ENCODE results near the gene BAIAP2. TPM values are rescaled to one million over a fixed set of nuclear protein-coding genes. Genes with fewer than 3 reads are reported as not detected.

The BAIAP2 gene
- total and polyA plus RNA-seq, 10 of the 15 experiments (the other 5 are each of a cell fraction or from before 2014, with no cell fraction given): 0.15 to 1.2 (median 0.46) TPM; not detected in 2

GRCh38 chr17:81053041-81053970, 18.4 kb downstream of the BAIAP2 start:
- intact Hi-C loops (cut with micrococcal nuclease; ENCODE audit: unreplicated experiment): no loop called here
- no peaks in the 10 kb centered on the region for H3K79me2 ChIP-seq (ENCODE audit: control insufficient read depth, insufficient read depth, low read length)
- no peak for FAIRE-seq
- TF ChIP-seq MTA3 (IDR thresholded peaks at IDR 0.05; ENCODE audit: borderline replicate concordance, low read length) (no peak), ZNF592 (IDR thresholded peaks at IDR 0.05) (no peak), CHD2 (IDR thresholded peaks at IDR 0.05; ENCODE audit: borderline replicate concordance, low read depth, low read length) (no peak), E2F8 (IDR thresholded peaks at IDR 0.05; ENCODE audit: low read depth, partially characterized antibody) (no peak), EZH2 (IDR thresholded peaks at IDR 0.05; ENCODE audit: borderline replicate concordance, control insufficient read depth, low read depth, low read length) (no peak), BMI1 (IDR thresholded peaks at IDR 0.05; ENCODE audit: borderline replicate concordance) (no peak), SP1 (IDR thresholded peaks at IDR 0.05; ENCODE audit: low read depth, low read length) (no peak), ZBED1 (IDR thresholded peaks at IDR 0.05; ENCODE audit: borderline replicate concordance) (no peak), IRF3 (IDR thresholded peaks at IDR 0.05) (no peak), EP300 (IDR thresholded peaks at IDR 0.05; ENCODE audit: borderline replicate concordance in 1 of 2, control insufficient read depth in 1 of 2, low read depth in 2 of 2, low read length in 2 of 2) (no peak), CBX3 (IDR thresholded peaks at IDR 0.05; ENCODE audit: borderline replicate concordance, low read depth) (no peak), CREM (IDR thresholded peaks at IDR 0.05; ENCODE audit: low read depth) (no peak), FOXK2 (IDR thresholded peaks at IDR 0.05) (no peak), RAD51 (IDR thresholded peaks at IDR 0.05) (no peak), NR2C2 (IDR thresholded peaks at IDR 0.05; ENCODE audit: borderline replicate concordance, control insufficient read depth, insufficient read length, low read depth) (no peak), HCFC1 (IDR thresholded peaks at IDR 0.05; ENCODE audit: low read length) (no peak)

More at GRCh38 chr17:81053041-81053970, 18.4 kb downstream of the BAIAP2 start:
- no peak for ATAC-seq
- WGBS (ENCODE audit: insufficient coverage, insufficient replicate concordance, low lambda C conversion rate, missing lambda C conversion rate): 66% methylated on average over 37 of the region's 42 CpGs
- Histone ChIP-seq H3K4me3 (no peak overlapping the region), H2AFZ (ENCODE audit: control insufficient read depth, low read depth, low read length) (no peak overlapping the region), H3K27me3 (replicated peaks in 1 of 2; ENCODE audit: control insufficient read depth in 2 of 2, insufficient read depth in 2 of 2, low read length in 1 of 2) (no peaks in the 10 kb centered on the region; a peak in 1 of 4 replicates), H3K9me3 (replicated peaks; ENCODE audit: control insufficient read depth, insufficient read depth, low read length) (no peaks in the 10 kb centered on the region), H3K36me3 (ENCODE audit: control insufficient read depth in 2 of 2, insufficient read depth in 2 of 2, low read length in 1 of 2) (no peaks in the 10 kb centered on the region), H3K9ac (ENCODE audit: control insufficient read depth, insufficient read depth, low read length) (no peak overlapping the region), H4K20me1 (ENCODE audit: control insufficient read depth, insufficient read depth) (no peaks in the 10 kb centered on the region), H3K4me2 (ENCODE audit: control insufficient read depth, insufficient read depth) (no peak overlapping the region), H3K27ac (ENCODE audit: control insufficient read depth, insufficient read depth) (no peak overlapping the region), H3K4me1 (ENCODE audit: control insufficient read depth, insufficient read depth, low read length) (peaks cover 22% of the 10 kb centered on the region)
- ChIA-PET CTCF (no interaction called here), POLR2A (no interaction called here), RAD21 (ENCODE audit: unreplicated experiment) (no interaction called here), SMC1A (ENCODE audit: uncharacterized antibody, unreplicated experiment) (no interaction called here)
- in situ Hi-C loops (cut with MboI): no loop called here
- DNase-seq (ENCODE audit: low read depth, low spot score): no peak
- no TSS peak for BruUV-seq (replicated peaks)
